HFFc6 (cell line): ENCODE data around the gene CRB3. TPM values are rescaled to one million over a fixed set of nuclear protein-coding genes. Genes with fewer than 3 reads are reported as not detected.

Experiments
- DNase-seq: peaks from one replicate; pipeline ENCODE4 v3.0.0-alpha.2; 2018
- H3K27ac Mint-ChIP-seq: 2 replicates; pipeline ENCODE4 v1.8.0; 2020; ENCODE audit warnings: mild to moderate bottlenecking, mixed read lengths
- H3K27me3 Mint-ChIP-seq: 2 replicates; pipeline ENCODE4 v1.8.0; 2021; ENCODE audit warnings: mild to moderate bottlenecking, moderate library complexity, mixed read lengths; ENCODE audit not compliant: insufficient read depth
- H3K36me3 Mint-ChIP-seq: 2 replicates; pipeline ENCODE4 v1.8.0; 2021; ENCODE audit warnings: low read depth, mixed read lengths
- H3K4me1 Mint-ChIP-seq: 2 replicates; pipeline ENCODE4 v1.8.0; 2020; ENCODE audit warnings: low read depth, mixed read lengths
- H3K4me3 Mint-ChIP-seq: 2 replicates; pipeline ENCODE4 v1.8.0; 2020; ENCODE audit warnings: mild to moderate bottlenecking, moderate library complexity, mixed read lengths
- H3K9me3 Mint-ChIP-seq: 2 replicates; pipeline ENCODE4 v1.8.0; 2020; ENCODE audit warnings: mild to moderate bottlenecking, mixed read lengths
- CTCF ChIP-seq: fragments of 200-600 bp; sonication (generic); IDR thresholded peaks from 2 replicates; pipeline ENCODE4 v1.5.0; 2021; ENCODE audit warnings: antibody characterized with exemption, mild to moderate bottlenecking
- total RNA-seq, 6 experiments: library from RNA; stranded (reverse); fragmentation: NEBNext Ultra II Directional; extraction: Animal tissue kit (Norgen Biotek cat#: 25700); gene quantifications; 2 replicates in 1 of 6; 3 replicates in 5 of 6; pipeline ENCODE4 v1.2.3, GENCODE V29; 2021

Gene CRB3
- total RNA-seq, 6 experiments from 2014 or later, result not detected

GRCh38 chr19:6455924-6456323 lies 8.1 kb upstream of the CRB3 start:
- peaks cover 24% of the 10 kb centered on the region for H3K4me1 Mint-ChIP-seq
- no peak overlapping the region for H3K27ac Mint-ChIP-seq
- H3K9me3 Mint-ChIP-seq, result peaks cover 16% of the 10 kb centered on the region
- no peak for TF ChIP-seq CTCF
- DNase-seq, result no peak
- H3K27me3 Mint-ChIP-seq, result peaks cover 2% of the 10 kb centered on the region; the same call in 1 of the 2 replicates
- H3K4me3 Mint-ChIP-seq, result no peak overlapping the region
- H3K36me3 Mint-ChIP-seq, result peaks cover 29% of the 10 kb centered on the region

DNA sequence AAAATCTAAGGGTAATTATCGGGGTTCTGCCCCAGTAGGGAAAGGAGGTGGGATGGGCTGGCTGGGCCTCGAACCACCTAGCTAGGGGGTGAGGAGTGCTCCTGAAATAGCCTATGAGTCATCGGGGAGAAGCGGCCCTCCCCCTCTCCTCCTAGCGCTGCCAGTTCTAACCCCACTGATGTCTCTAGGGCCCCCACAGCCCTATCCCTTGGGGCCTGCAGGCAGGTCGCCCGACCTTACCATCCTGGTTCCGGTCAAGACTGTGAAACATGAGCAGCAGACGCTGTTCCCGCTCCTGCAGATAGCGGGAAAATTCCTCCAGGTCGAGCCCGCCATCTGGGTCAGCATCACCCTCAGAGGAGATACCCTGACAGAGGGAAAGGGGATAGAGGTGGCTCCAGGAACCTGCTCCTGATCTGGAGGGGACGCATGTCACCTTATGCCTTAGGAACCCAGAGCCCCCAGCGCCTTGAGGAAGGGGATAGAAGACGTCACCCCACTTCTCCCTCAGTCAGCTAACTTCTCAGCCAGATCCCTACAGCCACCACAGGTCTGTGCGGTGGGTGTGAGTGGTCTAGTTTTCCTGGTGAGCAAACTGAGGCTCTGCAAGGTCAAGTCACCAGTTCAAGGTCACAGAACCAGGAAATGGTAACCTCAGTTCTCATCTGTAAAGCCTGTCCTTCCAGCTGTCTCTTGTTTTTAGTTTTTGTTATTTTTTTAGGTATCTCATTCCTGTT lies 5.9 kb upstream of the CRB3 start:
- peaks cover 22% of the 10 kb centered on the region for H3K36me3 Mint-ChIP-seq
- H3K4me3 Mint-ChIP-seq, result peak overlapping the region; percentile 83
- TF ChIP-seq CTCF, result no peak
- peaks cover 24% of the 10 kb centered on the region for H3K4me1 Mint-ChIP-seq
- no peak overlapping the region for H3K27ac Mint-ChIP-seq
- DNase-seq, result no peak
- H3K9me3 Mint-ChIP-seq, result peaks cover 16% of the 10 kb centered on the region; the same call in 1 of the 2 replicates
- H3K27me3 Mint-ChIP-seq, result peaks cover 5% of the 10 kb centered on the region

DNA sequence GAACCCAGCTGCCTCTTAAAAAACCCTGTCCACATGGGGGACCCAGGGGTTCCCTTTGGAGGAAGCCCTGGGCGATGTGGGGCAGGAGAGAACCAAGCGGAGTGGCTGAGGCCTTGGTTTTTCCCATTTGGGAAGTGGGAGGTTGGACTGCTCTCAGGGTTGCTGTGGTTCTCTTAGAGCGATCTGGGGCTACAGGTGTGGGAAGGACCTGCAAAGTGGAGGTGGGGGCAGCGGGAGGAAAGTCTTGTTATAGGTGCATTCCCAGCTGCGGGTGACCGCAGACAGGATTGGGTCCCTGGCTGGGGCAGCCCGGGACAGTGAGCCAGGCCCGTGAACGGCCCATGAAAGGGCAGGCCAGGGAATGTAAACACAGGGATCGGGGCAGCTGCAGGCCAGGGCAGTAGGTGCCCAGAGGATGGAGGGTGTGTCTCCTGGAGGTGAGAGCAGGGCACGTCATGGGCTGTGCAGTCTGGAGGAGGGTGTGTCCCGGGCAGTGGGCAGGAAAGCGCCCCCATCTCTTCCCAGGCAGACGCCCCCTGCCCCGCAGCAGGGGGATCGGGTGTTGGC lies 5.3 kb upstream of the CRB3 start:
- DNase-seq, result no peak
- peaks cover 16% of the 10 kb centered on the region for H3K36me3 Mint-ChIP-seq
- H3K9me3 Mint-ChIP-seq, result peaks cover 11% of the 10 kb centered on the region; the same call in 1 of the 2 replicates
- peak overlapping the region; percentile 83 for H3K4me3 Mint-ChIP-seq
- TF ChIP-seq CTCF, result no peak
- H3K27me3 Mint-ChIP-seq, result peaks cover 5% of the 10 kb centered on the region
- peaks cover 24% of the 10 kb centered on the region for H3K4me1 Mint-ChIP-seq
- no peak overlapping the region for H3K27ac Mint-ChIP-seq

DNA sequence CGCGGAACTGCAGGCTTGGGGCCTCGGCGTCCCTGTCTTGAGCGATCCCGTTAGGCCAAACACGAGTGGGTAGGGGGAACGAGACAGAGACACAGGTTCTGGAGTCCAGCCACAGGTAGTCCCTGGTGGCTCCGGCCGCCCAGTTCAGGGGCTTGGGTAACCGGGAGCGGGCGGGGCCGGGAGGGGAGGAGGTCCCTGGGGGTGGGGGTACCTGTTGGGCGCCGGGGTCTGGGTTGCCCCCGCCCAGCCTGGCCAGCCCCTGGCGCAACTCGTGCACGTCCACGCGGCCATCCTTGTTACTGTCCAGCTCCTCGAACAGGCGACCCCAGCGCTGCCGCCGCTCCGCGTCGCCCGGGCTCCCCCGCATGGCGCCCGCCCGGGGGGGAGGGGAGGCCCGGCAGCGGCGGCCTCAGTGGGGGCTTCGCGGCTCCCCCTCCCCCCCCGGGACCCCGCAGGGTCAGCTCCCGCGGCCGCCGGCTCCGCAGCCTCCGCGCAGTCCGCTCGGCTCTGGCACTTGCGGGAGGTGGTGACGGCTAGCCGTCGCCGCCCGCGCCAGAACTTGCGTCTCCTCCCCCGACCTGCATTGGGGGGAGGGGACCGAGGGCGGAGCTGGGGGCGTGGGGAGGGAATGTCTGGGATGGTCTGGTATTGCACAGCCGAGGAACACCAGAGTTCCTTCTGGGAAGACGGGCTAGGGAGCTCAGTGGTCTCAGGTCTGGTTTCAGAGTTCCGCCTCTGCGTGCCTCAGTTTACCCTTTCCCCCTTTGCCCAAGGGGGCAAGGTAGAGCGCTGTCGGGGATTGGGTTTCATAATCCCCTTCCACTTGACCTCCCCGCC lies 4.6 kb upstream of the CRB3 start, which contains the start of gene SLC25A23:
Gene SLC25A23, minus strand, starts transcription at position 531 of the 837 bp plus-strand sequence. Its CDS starts 164 bp downstream, at position 367.
- H3K4me1 Mint-ChIP-seq, result peaks cover 24% of the 10 kb centered on the region
- H3K9me3 Mint-ChIP-seq, result peaks cover 7% of the 10 kb centered on the region; the same call in 1 of the 2 replicates
- peak within 1 kb of the TSS; percentile 60; the same call in 1 of the 2 replicates for H3K27ac Mint-ChIP-seq
- TF ChIP-seq CTCF, result no peak
- DNase-seq, result peak; percentile 9
- peaks cover 12% of the 10 kb centered on the region for H3K36me3 Mint-ChIP-seq
- H3K4me3 Mint-ChIP-seq, result peak within 1 kb of the TSS; percentile 90
- peaks cover 5% of the 10 kb centered on the region for H3K27me3 Mint-ChIP-seq

DNA sequence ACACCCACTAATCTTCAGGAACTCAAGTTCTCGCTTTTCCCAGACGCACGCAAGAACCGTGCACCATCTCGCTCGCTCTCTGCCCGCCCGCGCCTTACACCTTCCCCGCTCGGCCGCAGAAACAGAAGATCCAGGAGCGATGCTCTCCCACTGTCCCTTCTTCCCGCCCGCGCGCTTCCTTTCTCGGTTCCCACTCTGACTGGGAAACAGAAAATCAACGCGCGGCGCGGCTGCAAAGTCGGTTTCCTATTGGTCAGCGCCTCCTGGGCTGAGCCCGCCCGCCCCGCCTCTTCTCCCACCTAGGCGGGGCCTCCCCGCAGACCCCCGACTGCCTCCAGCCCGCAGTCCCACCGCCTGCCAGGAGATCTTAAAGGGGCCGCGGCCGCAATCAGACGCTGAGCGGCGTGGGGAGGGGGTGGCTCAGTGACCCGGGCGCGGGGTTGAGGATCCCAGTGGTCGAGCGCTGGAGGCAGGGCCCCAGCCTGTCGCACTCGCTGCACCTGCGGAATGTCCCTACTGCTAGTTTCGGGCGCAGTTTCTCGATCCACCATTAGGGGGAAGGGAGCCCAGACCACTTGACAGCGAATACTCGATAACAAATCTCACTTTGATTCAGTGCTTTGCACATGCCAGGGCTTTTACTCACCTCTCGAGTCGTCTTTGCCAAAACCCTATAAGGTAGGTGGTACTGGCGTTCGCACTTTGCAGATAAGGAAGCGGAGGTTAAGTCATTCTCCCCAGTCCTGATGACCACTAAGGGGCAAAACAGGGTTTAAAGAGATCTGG lies 3.8 kb upstream of the CRB3 start:
- H3K4me1 Mint-ChIP-seq, result peaks cover 24% of the 10 kb centered on the region
- TF ChIP-seq CTCF, result peak; percentile 66

More for the DNA sequence above, 3.8 kb upstream of the CRB3 start:
- Mint-ChIP-seq H3K36me3 (peaks cover 4% of the 10 kb centered on the region), H3K27ac (peak overlapping the region; percentile 60; the same call in 1 of the 2 replicates), H3K27me3 (peaks cover 10% of the 10 kb centered on the region), H3K4me3 (peak overlapping the region; percentile 90), H3K9me3 (peaks cover 2% of the 10 kb centered on the region; the same call in 1 of the 2 replicates)
- peak; percentile 98 for DNase-seq
